Endodermal cell (in vitro differentiated cells): ENCODE results near the gene MAP3K4. TPM values are rescaled to one million over a fixed set of nuclear protein-coding genes. Genes with fewer than 3 reads are reported as not detected.

Experiments
- DNase-seq: peaks from one replicate; pipeline ENCODE4 v3.0.0-alpha.2; 2017
- H3K27ac ChIP-seq: 2 replicates; pipeline ENCODE4 v1.5.1; 2013; ENCODE audit warnings: mild to moderate bottlenecking, low read depth, low read length, moderate library complexity
- H3K27me3 ChIP-seq: 2 replicates; pipeline ENCODE4 v1.6.1; 2013; ENCODE audit warnings: mild to moderate bottlenecking, low read length, moderate library complexity; ENCODE audit not compliant: insufficient read depth, control insufficient read depth, poor library complexity, severe bottlenecking
- H3K36me3 ChIP-seq: 2 replicates; pipeline ENCODE4 v1.7.0; 2013; ENCODE audit warnings: mild to moderate bottlenecking, low read length, moderate library complexity; ENCODE audit not compliant: control insufficient read depth, insufficient read depth
- H3K4me1 ChIP-seq: one replicate; pipeline ENCODE4 v1.7.0; 2013; ENCODE audit warnings: low read length; ENCODE audit not compliant: control insufficient read depth, insufficient read depth
- H3K4me3 ChIP-seq: 2 replicates; pipeline ENCODE4 v1.5.1; 2013; ENCODE audit warnings: mild to moderate bottlenecking, low read length, moderate library complexity
- H3K9ac ChIP-seq: 2 replicates; pipeline ENCODE4 v1.6.1; 2013; ENCODE audit warnings: mild to moderate bottlenecking, low read length, moderate library complexity; ENCODE audit not compliant: poor library complexity, severe bottlenecking; ENCODE audit errors: extremely low read depth
- H3K9me3 ChIP-seq: 2 replicates; pipeline ENCODE4 v1.6.1; 2013; ENCODE audit warnings: mild to moderate bottlenecking, low read length, moderate library complexity; ENCODE audit not compliant: control insufficient read depth
- H3K27ac Mint-ChIP-seq: 2 replicates; pipeline ENCODE4 v1.8.0; 2020; ENCODE audit warnings: mixed read lengths
- H3K27me3 Mint-ChIP-seq: 2 replicates; pipeline ENCODE4 v1.8.0; 2021; ENCODE audit warnings: mild to moderate bottlenecking, mixed read lengths; ENCODE audit not compliant: insufficient read depth
- H3K36me3 Mint-ChIP-seq: 2 replicates; pipeline ENCODE4 v1.8.0; 2020; ENCODE audit warnings: low read depth, mixed read lengths
- H3K4me1 Mint-ChIP-seq: 2 replicates; pipeline ENCODE4 v1.8.0; 2020; ENCODE audit warnings: mixed read lengths
- H3K4me3 Mint-ChIP-seq: 2 replicates; pipeline ENCODE4 v1.8.0; 2020; ENCODE audit warnings: mild to moderate bottlenecking, moderate library complexity, mixed read lengths
- H3K9me3 Mint-ChIP-seq: 2 replicates; pipeline ENCODE4 v1.8.0; 2020; ENCODE audit warnings: mild to moderate bottlenecking, mixed read lengths
- WGBS, 2 experiments: methylation state at CpG; one replicate each; pipeline versions ENCODE4 v1.1.5 to v1.1.7; 2013; ENCODE audit warnings: missing lambda C conversion rate in 2 of 2, mixed read lengths in 1 of 2; ENCODE audit not compliant: insufficient coverage in 1 of 2, insufficient read length in 1 of 2; 5-methylcytosine and 5-hydroxymethylcytosine counted together
- total RNA-seq, 2 donors: library from RNA; stranded (reverse); fragmentation: NEBNext Ultra II Directional in 1 of 2; extraction: Animal tissue kit (Norgen Biotek cat#: 25700) in 1 of 2; gene quantifications; 2 replicates in 1 of 2; 3 replicates in 1 of 2; pipeline ENCODE4 v1.2.1, GENCODE V29; 2021
- TF ChIP-seq, protein P1 (sequence below): fragments of 200-600 bp; sonication (generic); conservative IDR thresholded peaks from 2 replicates; pipeline ENCODE4 v1.5.0; 2021; ENCODE audit warnings: antibody characterized with exemption, mild to moderate bottlenecking

The MAP3K4 gene
- total RNA-seq, 2 donors from 2014 or later = 82.8 to 105 TPM

DNA sequence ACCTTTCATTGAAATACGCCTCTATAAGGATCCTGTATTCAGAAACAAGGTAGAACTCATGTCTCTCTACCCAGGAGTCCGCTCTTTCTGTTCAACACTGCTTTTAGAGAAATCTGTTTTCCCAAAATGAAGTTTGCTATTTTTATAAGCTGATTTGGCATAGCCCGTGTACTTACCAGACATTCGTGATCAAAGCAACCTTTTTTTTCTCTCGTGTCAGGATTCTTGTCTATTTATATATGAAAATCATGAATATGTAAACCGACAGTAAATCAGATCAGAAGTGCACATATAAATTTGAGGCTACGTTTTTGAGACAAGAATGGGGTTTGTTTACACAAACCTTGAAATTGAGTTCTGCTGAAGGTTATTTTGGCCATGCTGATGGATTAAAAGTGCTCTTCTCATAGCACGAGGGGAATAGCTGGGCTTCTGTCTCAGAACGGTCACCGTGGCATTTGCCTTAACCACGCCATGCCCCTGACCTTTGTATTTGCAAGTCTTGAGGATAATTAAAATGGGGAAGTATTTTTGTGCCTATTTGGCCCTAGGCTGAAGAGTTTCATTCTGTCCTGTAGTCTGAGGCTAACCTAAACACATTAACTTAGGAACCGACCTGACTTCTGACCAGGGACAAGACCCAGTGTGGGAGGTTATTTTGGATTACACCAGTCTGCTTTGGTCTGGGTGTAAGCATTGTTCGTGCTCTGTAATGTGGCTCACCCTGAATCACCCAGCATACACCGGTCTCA, 118.6 kb downstream of the MAP3K4 start:
- no peaks in the 10 kb centered on the region for H3K4me1 Mint-ChIP-seq
- Histone ChIP-seq H3K4me3 (no peak overlapping the region), H3K9me3 (no peaks in the 10 kb centered on the region), H3K27me3 (no peaks in the 10 kb centered on the region), H3K9ac (no peak overlapping the region), H3K36me3 (peaks cover 98% of the 10 kb centered on the region), H3K4me1 (peaks cover 2% of the 10 kb centered on the region), H3K27ac (no peak overlapping the region)
- TF ChIP-seq, protein P1, sequence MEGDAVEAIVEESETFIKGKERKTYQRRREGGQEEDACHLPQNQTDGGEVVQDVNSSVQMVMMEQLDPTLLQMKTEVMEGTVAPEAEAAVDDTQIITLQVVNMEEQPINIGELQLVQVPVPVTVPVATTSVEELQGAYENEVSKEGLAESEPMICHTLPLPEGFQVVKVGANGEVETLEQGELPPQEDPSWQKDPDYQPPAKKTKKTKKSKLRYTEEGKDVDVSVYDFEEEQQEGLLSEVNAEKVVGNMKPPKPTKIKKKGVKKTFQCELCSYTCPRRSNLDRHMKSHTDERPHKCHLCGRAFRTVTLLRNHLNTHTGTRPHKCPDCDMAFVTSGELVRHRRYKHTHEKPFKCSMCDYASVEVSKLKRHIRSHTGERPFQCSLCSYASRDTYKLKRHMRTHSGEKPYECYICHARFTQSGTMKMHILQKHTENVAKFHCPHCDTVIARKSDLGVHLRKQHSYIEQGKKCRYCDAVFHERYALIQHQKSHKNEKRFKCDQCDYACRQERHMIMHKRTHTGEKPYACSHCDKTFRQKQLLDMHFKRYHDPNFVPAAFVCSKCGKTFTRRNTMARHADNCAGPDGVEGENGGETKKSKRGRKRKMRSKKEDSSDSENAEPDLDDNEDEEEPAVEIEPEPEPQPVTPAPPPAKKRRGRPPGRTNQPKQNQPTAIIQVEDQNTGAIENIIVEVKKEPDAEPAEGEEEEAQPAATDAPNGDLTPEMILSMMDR = no peak
- H3K36me3 Mint-ChIP-seq = peaks cover 92% of the 10 kb centered on the region
- no peaks in the 10 kb centered on the region for H3K27me3 Mint-ChIP-seq
- H3K4me3 Mint-ChIP-seq = no peak overlapping the region
- WGBS, 2 experiments = 92 to 99% methylated on average over 10 to 14 of the region's 14 CpGs
- H3K27ac Mint-ChIP-seq = no peak overlapping the region
- no peak for DNase-seq
- H3K9me3 Mint-ChIP-seq = no peaks in the 10 kb centered on the region

DNA sequence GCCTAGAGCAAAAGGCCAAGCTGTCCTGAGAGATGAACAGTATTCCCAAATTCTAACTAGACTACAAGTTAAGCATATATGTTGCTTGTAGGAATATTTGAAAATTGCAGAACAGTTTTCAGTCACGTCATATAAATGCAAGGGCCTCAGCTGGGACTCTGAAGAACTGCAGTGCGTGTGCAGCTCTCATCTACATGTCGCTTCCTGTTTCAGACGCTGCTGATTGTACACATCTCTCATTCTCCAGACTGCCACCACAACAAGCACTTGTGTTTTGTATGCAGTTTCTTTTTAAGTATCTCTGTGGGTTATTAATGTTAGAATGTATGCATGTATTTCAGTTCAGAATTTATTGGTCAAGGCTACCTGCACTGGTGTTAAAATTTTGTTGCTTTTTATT, 119.7 kb downstream of the MAP3K4 start:
- 98% methylated on average over 4 of the region's 4 CpGs; no CpG with 5 or more reads in 1 of the 2 experiments for WGBS, 2 experiments
- no peak for DNase-seq
- Mint-ChIP-seq H3K36me3 (peaks cover 93% of the 10 kb centered on the region), H3K27me3 (no peaks in the 10 kb centered on the region), H3K4me1 (no peaks in the 10 kb centered on the region), H3K27ac (no peak overlapping the region), H3K9me3 (no peaks in the 10 kb centered on the region), H3K4me3 (no peak overlapping the region)
- Histone ChIP-seq H3K4me1 (peaks cover 2% of the 10 kb centered on the region), H3K4me3 (no peak overlapping the region), H3K36me3 (peaks cover 98% of the 10 kb centered on the region), H3K9me3 (no peaks in the 10 kb centered on the region), H3K9ac (no peak overlapping the region), H3K27me3 (no peaks in the 10 kb centered on the region), H3K27ac (no peak overlapping the region)
- TF ChIP-seq, protein P1 = no peak

DNA sequence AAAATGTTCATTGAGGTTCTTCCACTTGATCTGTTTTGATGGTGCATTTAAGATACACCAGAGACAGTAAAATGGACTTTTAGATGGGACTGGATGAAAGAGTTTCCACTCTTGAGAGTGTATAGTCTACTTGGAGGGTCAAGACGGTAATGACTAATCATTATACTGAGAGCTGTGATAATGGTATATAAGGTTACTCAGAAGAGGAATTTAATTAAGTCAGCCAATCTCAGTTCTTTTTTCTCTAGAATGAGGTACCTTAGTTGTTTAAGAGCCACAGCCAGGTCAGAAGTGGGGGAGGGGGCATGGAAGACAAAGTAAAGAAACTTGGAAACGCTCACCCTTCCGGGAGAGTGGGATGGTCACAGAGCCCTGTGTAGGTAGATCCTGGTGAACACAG, 123.9 kb downstream of the MAP3K4 start:
- Mint-ChIP-seq H3K4me3 (no peak overlapping the region), H3K9me3 (peaks cover 8% of the 10 kb centered on the region), H3K36me3 (peaks cover 91% of the 10 kb centered on the region), H3K27me3 (no peaks in the 10 kb centered on the region), H3K4me1 (no peaks in the 10 kb centered on the region), H3K27ac (no peak overlapping the region)
- TF ChIP-seq, protein P1 = no peak
- H3K4me3 ChIP-seq = no peak overlapping the region
- H3K4me1 ChIP-seq = no peaks in the 10 kb centered on the region
- WGBS, 2 experiments = 94 to 100% methylated on average over 1 to 3 of the region's 3 CpGs
- H3K27ac ChIP-seq = no peak overlapping the region
- H3K9ac ChIP-seq = no peak overlapping the region
- peaks cover 16% of the 10 kb centered on the region for H3K9me3 ChIP-seq
- H3K36me3 ChIP-seq = peaks cover 98% of the 10 kb centered on the region
- no peak for DNase-seq
- no peaks in the 10 kb centered on the region for H3K27me3 ChIP-seq
